HL-60/S4 treated with phorbol 12-myristate 13-acetate at 8.2 ng/mL for 4 days and 3 days (cell line): Measurements from ENCODE around the gene MIGA2.

ENCODE experiments used
- in situ Hi-C: fragments of 300-500 bp; cut with MboI; formaldehyde crosslinking; loops from 2 replicates; pipeline ENCODE4 v1.15.0; 2022; ENCODE audit warnings: low sequenced_read_pairs

MIGA2 gene

DNA sequence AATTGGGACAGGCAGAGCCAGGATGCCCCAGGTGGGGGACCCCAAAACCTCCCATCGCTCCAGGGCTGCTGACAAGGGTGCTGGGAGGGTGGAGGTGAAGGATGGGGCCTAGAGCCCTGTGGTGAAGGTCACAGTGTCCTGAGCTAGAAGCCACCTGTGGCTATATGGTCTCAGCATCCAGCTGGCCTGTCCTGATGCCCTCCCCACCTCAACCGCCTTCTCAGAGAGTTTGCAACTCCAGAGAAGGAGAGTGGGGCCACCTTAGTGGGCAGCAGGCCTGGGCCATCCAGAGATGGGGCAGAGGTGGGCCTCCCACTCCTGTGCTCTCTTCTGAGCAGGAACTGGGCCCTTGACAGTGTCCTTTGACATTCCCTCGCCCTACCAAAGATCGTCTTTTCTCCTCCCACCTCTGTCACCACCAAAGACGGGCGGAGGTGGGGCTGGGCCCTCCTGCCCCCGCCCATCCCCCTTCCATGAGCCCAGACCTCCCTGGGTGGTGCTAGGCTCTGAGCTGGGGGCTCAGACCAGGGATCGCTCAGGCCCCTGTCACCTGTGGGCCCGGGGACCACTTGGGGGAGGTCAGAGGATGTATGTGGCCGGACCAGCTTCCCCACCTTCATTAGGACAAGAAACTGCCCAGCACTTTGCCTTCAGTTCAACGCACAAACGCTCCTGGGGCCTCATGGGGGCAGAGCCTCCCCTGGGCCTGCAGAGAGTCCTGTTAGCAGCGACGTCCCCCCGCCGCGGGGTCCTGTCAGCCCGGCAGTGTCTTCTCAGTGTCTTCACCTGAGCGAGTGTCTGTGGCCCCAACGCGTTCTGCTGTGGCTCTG, 34.5 kb downstream of the MIGA2 start:
- in situ Hi-C loops: no loop called here

- in situ Hi-C loops: no loop called here
These were observed 35.2 kb downstream of the MIGA2 start for GRCh38 chr9:129071526-129072126.

GRCh38 chr9:129072171-129072570, 35.7 kb downstream of the MIGA2 start:
- in situ Hi-C loops: no loop called here

DNA sequence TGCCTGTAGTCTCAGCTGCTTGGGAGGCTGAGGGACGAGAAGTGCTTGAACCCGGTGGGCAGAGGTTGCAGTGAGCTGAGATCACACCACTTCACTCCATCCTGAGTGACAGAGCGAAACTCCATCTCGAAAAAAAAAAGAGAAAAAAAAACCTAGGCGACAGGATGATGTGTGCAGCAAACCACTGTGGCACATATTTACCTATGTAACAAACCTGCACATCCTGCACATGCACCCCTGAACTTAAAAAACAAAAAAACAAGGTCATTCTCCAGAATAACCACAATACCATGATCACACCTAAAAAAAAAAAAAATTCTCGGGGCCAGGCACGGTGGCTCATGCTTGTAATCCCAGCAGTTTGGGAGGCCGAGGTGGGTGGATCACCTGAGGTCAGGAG, 37.0 kb downstream of the MIGA2 start:
- in situ Hi-C loops: no loop called here

DNA sequence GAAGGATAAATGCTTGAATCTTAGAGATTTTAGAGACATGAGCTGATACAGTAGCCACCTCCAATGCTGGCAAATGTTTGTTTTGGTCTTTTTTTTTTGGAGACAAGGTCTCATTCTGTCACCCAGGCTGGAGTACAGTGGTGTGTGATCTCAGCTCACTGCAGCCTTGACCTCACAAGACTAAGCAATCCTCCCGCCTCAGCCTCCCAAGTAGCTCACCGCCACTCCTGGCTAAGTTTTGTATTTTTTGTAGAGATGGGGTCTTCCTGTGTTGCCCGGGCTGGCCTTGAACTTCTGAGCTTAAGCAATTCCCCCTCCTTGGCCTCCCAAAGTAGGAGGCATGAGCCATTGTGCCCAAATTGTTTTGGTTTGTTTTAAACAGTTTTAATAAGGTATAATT, 37.7 kb downstream of the MIGA2 start:
- in situ Hi-C loops: no loop called here

GRCh38 chr9:129075996-129076639, 39.7 kb downstream of the MIGA2 start:
- in situ Hi-C loops: no loop called here

- in situ Hi-C loops: no loop called here
These were observed 40.2 kb downstream of the MIGA2 start for GRCh38 chr9:129076640-129077037.

DNA sequence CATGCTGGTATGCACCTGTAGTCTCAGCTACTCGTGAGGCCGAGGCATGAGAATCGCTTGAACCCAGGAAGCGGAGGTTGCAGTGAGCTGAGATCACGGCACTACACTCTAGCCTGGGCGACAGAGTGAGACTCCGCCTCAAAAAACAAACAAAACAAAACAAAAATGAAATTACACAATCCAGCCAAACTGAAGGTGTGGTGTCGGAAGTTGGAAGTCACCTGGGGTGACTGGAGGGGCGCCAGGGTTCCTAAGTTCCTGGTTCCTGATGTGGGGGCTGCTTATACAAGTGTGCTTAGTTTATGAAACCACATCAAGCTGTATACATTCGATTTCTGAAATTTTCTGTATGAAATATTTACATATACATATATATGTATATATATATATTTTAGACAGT, 40.8 kb downstream of the MIGA2 start:
- in situ Hi-C loops: no loop called here

DNA sequence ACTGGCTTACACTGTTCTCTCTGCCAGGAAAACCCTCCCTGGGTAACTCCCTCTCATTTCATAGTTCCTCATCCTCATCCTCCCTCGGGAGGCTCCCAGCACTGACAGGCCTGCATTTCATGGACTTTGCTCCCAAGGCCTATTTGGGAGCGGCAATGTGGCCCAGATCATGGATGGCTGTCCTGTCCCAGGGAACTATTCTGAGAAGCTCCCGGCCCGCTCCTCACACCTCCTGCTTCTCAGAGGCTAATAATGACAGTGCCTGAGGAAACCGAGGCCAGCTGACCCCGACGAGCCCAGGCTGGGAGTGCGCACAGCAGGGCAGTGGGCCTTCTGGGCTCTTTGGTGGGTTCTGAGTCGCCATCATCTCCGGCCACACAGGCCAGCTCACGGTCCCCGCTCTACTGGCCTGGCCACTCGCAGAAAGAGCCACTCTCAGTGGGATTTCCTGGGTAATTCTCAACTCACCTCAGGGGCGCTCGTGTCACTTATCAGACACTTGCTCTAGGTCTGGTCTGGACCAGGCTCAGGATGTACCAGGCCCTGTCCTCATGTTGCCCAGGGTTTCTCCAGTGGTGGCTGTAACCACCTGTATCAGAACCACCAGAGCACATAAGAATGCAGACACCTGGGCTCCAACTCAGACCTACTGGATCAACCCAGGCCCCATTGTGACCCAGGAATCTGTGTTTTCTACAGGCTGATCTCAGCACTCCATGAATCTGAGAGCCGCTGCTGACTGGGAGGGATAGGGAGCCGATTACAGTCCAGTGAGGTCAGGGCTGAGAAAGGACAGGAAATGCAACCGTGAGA, 42.5 kb downstream of the MIGA2 start:
- in situ Hi-C loops: no loop called here

DNA sequence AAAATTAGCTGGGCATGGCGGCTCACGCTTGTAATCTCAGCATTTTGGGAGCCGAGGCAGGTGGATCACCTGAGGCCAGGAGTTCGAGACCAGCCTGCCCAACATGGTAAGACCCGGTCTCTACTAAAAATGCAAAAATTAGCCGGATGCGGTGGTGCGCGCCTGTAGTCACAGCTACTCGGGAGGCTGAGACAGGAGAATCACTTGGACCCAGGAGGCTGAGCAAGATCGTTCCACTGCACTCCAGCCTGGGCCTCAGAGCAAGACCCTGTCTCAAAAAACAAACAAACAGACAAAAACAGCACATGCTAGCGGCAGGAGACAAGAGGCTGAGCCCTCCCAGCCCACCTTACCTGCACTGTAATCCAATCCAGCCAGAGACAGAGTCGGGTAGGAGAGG, 43.4 kb downstream of the MIGA2 start:
- in situ Hi-C loops: no loop called here

DNA sequence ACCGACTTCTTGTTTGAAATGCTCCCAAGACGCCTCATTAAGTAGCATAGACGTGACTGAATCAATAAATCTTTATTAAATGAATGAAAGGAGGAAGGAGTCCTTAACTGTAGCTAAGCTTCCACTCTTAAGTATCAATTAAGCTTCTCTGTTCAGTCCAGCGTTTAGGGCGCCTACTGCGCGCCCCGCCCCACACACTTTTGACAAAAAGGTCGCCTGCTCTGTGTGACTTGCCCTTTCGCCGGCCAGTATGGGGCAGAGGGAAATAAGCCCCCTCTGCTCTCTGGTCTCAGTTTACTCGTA, 43.8 kb downstream of the MIGA2 start:
- in situ Hi-C loops: no loop called here

DNA sequence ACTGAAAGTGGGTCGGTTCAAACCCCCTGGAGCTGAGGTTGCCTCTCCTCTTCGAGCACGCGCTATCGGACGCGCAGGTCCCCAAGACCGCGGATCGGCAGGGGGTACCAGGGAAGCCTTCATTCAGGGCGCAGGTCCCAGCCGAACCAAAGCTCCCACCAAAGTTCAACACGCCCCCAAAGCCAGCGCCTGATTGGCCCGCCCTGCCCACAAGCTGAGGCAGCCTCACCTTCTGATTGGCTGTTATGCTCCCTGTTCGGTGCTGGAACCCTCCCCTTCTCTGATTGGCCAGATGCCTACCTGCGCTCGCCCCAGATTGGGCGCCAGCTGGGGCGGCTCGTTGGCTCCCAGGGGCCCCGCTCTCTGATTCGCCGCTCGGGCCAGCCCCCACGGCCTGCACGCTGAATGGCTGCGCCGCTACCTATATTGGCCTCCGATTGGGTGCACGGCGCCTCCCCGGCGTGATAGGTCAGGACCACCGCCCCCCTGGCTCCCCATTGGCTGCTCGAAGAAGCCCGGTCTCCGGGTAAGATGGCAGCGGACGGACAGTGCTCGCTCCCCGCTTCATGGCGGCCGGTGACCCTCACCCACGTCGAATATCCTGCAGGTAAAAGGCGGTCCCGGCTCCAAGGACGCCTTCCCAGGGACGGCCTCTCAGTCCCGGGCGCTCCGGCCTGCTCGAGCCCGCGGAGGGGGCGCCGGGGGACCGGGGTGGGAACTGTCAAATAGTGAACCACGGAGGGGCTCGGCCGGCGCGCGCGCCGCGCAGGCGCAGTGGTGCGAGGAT, 44.4 kb downstream of the MIGA2 start, which contains the start of gene DOLPP1:
Gene DOLPP1, plus strand, starts transcription at position 511 of the 787 bp plus-strand sequence. Its CDS starts 21 bp downstream, at position 532.
- in situ Hi-C loops: no loop called here

GRCh38 chr9:129081388-129081904, 45.0 kb downstream of the MIGA2 start:
- in situ Hi-C loops: no loop called here

DNA sequence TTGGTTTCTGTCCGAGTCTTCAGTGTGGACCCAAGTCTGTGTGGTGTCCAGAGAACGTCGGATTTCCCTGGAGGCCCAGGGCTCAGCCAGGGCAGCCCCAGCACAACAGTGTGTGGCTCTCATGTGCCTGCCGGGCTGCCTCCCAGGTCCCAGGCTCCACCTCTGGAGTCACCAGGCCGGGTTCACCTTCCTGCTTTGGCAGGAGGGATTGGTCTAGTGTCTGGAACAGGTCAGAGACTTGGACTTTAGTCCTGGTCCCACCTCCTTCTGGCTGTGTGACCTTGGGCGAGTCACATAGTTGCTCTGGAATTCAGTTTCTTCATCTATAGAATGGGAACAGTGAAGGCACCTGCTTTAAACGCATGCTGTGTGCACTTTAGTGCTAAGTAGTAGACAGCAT, 47.7 kb downstream of the MIGA2 start:
- in situ Hi-C loops: no loop called here

DNA sequence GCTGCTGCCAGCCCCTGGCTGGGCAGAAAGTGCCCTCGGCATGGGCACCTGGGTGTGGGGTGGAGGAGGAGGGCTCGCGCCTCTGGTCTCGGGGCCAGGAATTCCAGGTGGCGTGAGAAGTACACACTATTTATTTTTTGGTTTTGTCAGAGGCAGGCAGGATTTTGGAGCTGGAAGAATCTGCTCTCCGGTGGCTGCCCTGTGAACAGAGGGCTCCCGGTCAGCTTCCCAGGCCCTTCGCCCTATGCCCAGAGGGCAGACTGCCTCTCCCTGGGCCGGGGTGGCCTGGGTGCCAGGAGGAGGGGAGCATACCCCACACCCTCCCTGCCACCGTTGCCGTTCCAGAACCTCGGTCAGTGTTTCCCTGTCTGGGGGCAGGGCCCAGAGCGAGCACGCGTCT, 52.8 kb downstream of the MIGA2 start:
- in situ Hi-C loops: no loop called here

GRCh38 chr9:129093602-129094386, 57.4 kb downstream of the MIGA2 start:
- in situ Hi-C loops: no loop called here

GRCh38 chr9:129094387-129095169, 58.2 kb downstream of the MIGA2 start:
- in situ Hi-C loops: no loop called here

DNA sequence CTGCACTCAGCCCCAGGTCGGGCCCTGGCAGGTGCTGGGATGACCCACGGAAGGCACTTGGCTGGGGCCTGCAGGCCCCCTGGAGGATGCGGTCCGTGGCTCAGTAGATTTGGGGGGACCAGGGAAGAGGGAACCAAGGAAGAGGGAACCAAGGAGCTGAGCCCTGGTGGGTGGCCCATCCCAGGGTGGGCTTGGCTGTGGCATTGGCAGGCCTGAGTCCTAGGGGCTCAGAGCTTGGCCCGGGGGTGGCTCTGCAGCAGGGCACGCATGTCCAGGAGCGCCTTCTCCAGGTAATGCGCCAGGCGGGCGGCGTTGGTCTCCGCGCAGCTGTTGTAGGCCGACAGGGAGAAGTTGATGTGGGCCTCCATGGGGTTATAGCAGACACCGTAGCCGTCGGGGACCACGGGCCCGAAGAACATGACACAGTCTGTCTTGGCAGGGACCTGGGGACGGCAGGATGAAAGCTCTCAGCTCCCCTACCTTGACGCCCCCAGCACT, 58.8 kb downstream of the MIGA2 start:
- in situ Hi-C loops: no loop called here

- in situ Hi-C loops: no loop called here
These were observed 59.5 kb downstream of the MIGA2 start for GRCh38 chr9:129095908-129096307.
